Stomach (tissue), 9 donors: Measurements from ENCODE around the gene CBFA2T3. TPM values are rescaled to one million over a fixed set of nuclear protein-coding genes. Genes with fewer than 3 reads are reported as not detected.
A peak's percentile ranks its signal among the peaks of the same experiment; 100 is the strongest.

ENCODE experiments used
- DNase-seq, 2 donors: peaks; one replicate each; pipeline versions ENCODE4 v3.0.0 to v3.0.0-alpha.2; 2013 to 2019
- H3K27ac ChIP-seq, 5 donors: fragments of 200-600 bp in 4 of 5; sonication (generic) in 4 of 5; one replicate each; pipeline ENCODE4 v1.5.1; 2013 to 2019; ENCODE audit warnings: mild to moderate bottlenecking in 1 of 5, moderate library complexity in 1 of 5
- H3K27me3 ChIP-seq, 3 donors: fragments of 200-600 bp; sonication (generic); one replicate each; pipeline ENCODE4 v1.5.1; 2017 to 2019; ENCODE audit warnings: mixed run types in 1 of 3
- H3K36me3 ChIP-seq, 4 donors: fragments of 200-600 bp; sonication (generic); 1 replicate in 3 of 4; 2 replicates in 1 of 4; pipeline ENCODE4 v1.5.1; 2016 to 2019
- H3K4me1 ChIP-seq, 4 donors: fragments of 200-600 bp; sonication (generic); one replicate each; pipeline ENCODE4 v1.5.1; 2016 to 2019
- H3K4me3 ChIP-seq, 4 donors: fragments of 200-600 bp; sonication (generic) in 3 of 4; one replicate each; pipeline ENCODE4 v1.5.1; 2016 to 2019; ENCODE audit warnings: mild to moderate bottlenecking in 1 of 4
- H3K9me3 ChIP-seq, 4 donors: fragments of 200-600 bp; sonication (generic); one replicate each; pipeline ENCODE4 v1.5.1; 2016 to 2019
- CTCF ChIP-seq, 7 experiments: fragments of 450-650 bp in 4 of 7; fragments of 200-600 bp in 3 of 7; sonication (generic) in 3 of 7; IDR thresholded peaks; one replicate each; pipeline ENCODE4 v1.5.1; 2016 to 2019; ENCODE audit warnings: antibody characterized with exemption in 7 of 7, control low read depth in 2 of 7, mild to moderate bottlenecking in 1 of 7
- EP300 ChIP-seq: sonication (generic); formaldehyde crosslinking; IDR thresholded peaks from one replicate; pipeline ENCODE4 v1.6.1; 2017; ENCODE audit warnings: antibody characterized with exemption
- POLR2A ChIP-seq, 4 donors: fragments of 450-650 bp; IDR thresholded peaks; one replicate each; pipeline ENCODE4 v1.6.1; 2016; ENCODE audit warnings: antibody characterized with exemption in 4 of 4, control low read depth in 2 of 4, mild to moderate bottlenecking in 1 of 4, moderate library complexity in 1 of 4
- POLR2AphosphoS5 ChIP-seq, 3 donors: sonication (generic); formaldehyde crosslinking; IDR thresholded peaks; one replicate each; pipeline ENCODE4 v1.6.1; 2016; ENCODE audit warnings: antibody characterized with exemption in 3 of 3
- WGBS, 5 donors: extraction: QIAGEN DNeasy Blood & Tissue Kit in 3 of 5; methylation state at CpG; one replicate each; pipeline versions ENCODE4 v1.1.5 to v1.1.7; 2013 to 2018; 5-methylcytosine and 5-hydroxymethylcytosine counted together
- intact Hi-C: fragments of 100-400 bp; cut with DNase I; formaldehyde crosslinking; loops from one replicate; pipeline ENCODE4 v1.15.1; 2023; ENCODE audit warnings: low total_unique reads
- polyA plus RNA-seq, 3 donors: library from polyadenylated mRNA; stranded (reverse); fragments of 200-250 nt; gene quantifications; one replicate each; pipeline ENCODE4 v1.2.3, GENCODE V29; 2013
- total RNA-seq, 5 donors: library from RNA; depleted of rRNA; stranded (reverse); fragments of >200 nt; gene quantifications; one replicate each; pipeline versions ENCODE4 v1.1.0 to v1.2.3, GENCODE V29; 2014 to 2016
- donor health status: healthy with polysubstance abuse.
- donor health status: Bipolar disorder and iron deficiency.
- donor health status: healthy.

The CBFA2T3 gene
- total and polyA plus RNA-seq, 8 donors, result 0.58 to 57.6 (median 2.5) TPM

- H3K4me1 ChIP-seq, result peaks cover 0 to 34% (median 6%) of the 10 kb centered on the region in 4 donors
- peak overlapping the region in 1 of 4 donors; percentile 16 for H3K4me3 ChIP-seq
- peak overlapping the region in 1 of 5 donors; percentile 20 for H3K27ac ChIP-seq
- no peak for DNase-seq
- H3K9me3 ChIP-seq, result no peaks in the 10 kb centered on the region
- intact Hi-C loops, result no loop called here
- TF ChIP-seq CTCF (IDR thresholded peaks at IDR 0.05) (no peak), POLR2AphosphoS5 (IDR thresholded peaks at IDR 0.05) (no peak), POLR2A (IDR thresholded peaks at IDR 0.05) (no peak), EP300 (no peak)
- H3K36me3 ChIP-seq, result no peaks in the 10 kb centered on the region
- peaks cover 0 to 73% (median 27%) of the 10 kb centered on the region in 3 donors for H3K27me3 ChIP-seq
- 76 to 82% (median 80%) methylated on average over 15 to 31 of the region's 31 CpGs for WGBS, 5 donors
Observed at GRCh38 chr16:88968589-88969280, 8.3 kb downstream of the CBFA2T3 start.

GRCh38 chr16:88967830-88968588 lies 9.0 kb downstream of the CBFA2T3 start:
- Histone ChIP-seq H3K4me3 (peak overlapping the region in 3 of 4 donors; percentile 4 to 18 (median 16)), H3K27ac (peak overlapping the region in 1 of 5 donors; percentile 20), H3K9me3 (no peaks in the 10 kb centered on the region), H3K36me3 (no peaks in the 10 kb centered on the region), H3K27me3 (peaks cover 0 to 69% (median 27%) of the 10 kb centered on the region in 3 donors), H3K4me1 (peaks cover 0 to 32% (median 6%) of the 10 kb centered on the region in 4 donors)
- no peak for TF ChIP-seq POLR2A (IDR thresholded peaks at IDR 0.05)
- TF ChIP-seq POLR2AphosphoS5 (IDR thresholded peaks at IDR 0.05), result peak in 2 of 3 donors; percentile 2 to 9
- TF ChIP-seq EP300, result no peak
- no peak for TF ChIP-seq CTCF (IDR thresholded peaks at IDR 0.05)
- DNase-seq, result peak in 1 of 2 donors; percentile 58
- WGBS, 5 donors, result 50 to 58% (median 53%) methylated on average over 19 to 29 of the region's 29 CpGs
- intact Hi-C loops, result no loop called here

- H3K4me1 ChIP-seq, result peaks cover 0 to 24% (median 6%) of the 10 kb centered on the region in 4 donors
- H3K27me3 ChIP-seq, result peaks cover 0 to 61% (median 19%) of the 10 kb centered on the region in 3 donors
- intact Hi-C loops, result no loop called here
- DNase-seq, result no peak
- WGBS, 5 donors, result 68 to 75% (median 70%) methylated on average over 30 to 47 of the region's 47 CpGs
- H3K36me3 ChIP-seq, result no peaks in the 10 kb centered on the region
- no peak for TF ChIP-seq POLR2AphosphoS5 (IDR thresholded peaks at IDR 0.05)
- TF ChIP-seq CTCF (IDR thresholded peaks at IDR 0.05), result no peak
- TF ChIP-seq EP300, result no peak
- no peak for TF ChIP-seq POLR2A (IDR thresholded peaks at IDR 0.05)
- H3K27ac ChIP-seq, result peak overlapping the region in 1 of 5 donors; percentile 20
- no peaks in the 10 kb centered on the region for H3K9me3 ChIP-seq
- H3K4me3 ChIP-seq, result no peak overlapping the region
Observed at GRCh38 chr16:88966986-88967829, 9.8 kb downstream of the CBFA2T3 start.
